ENCODE measurements around the gene KCNQ1.

DNA sequence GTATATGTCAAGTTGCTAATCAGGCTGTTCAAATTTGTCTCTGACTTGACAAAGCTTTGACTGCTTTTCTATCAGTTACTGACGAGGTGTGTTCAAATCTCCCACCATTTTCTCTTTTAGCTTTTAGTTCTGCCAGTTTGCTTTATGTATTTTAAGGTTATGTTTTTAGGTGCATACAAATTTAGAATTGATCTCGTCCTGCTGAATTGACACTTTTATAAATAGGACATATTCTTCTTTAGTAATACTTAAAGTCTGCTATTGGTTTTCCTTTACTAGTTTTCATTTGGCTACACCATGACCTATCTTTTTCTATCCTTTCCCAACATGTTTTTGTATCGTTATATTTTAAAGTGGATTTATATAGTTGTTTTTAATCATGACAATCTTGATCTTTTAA is 320.7 kb downstream of the KCNQ1 start:
- TF ChIP-seq, protein P1, sequence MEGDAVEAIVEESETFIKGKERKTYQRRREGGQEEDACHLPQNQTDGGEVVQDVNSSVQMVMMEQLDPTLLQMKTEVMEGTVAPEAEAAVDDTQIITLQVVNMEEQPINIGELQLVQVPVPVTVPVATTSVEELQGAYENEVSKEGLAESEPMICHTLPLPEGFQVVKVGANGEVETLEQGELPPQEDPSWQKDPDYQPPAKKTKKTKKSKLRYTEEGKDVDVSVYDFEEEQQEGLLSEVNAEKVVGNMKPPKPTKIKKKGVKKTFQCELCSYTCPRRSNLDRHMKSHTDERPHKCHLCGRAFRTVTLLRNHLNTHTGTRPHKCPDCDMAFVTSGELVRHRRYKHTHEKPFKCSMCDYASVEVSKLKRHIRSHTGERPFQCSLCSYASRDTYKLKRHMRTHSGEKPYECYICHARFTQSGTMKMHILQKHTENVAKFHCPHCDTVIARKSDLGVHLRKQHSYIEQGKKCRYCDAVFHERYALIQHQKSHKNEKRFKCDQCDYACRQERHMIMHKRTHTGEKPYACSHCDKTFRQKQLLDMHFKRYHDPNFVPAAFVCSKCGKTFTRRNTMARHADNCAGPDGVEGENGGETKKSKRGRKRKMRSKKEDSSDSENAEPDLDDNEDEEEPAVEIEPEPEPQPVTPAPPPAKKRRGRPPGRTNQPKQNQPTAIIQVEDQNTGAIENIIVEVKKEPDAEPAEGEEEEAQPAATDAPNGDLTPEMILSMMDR (IDR thresholded peaks at IDR 0.05), result no peak
- TF ChIP-seq EP300 (IDR thresholded peaks at IDR 0.05; ENCODE audit: low read depth), result no peak
- no peak for TF ChIP-seq POLR2A (IDR thresholded peaks at IDR 0.05)
